A549 treated with AZD2906 at 1 μM for 4 hours (cell line): ENCODE data around the gene SF1. TPM values are rescaled to one million over a fixed set of nuclear protein-coding genes. Genes with fewer than 3 reads are reported as not detected.

Experiments used
- total RNA-seq: library from RNA; stranded (reverse); fragments of 200-300 nt; extraction: Qiagen RNA extraction; gene quantifications from 5 replicates; pipeline ENCODE4 v1.2.3, GENCODE V29; 2022

SF1 gene
- 146 to 212 TPM (median 156 TPM) in 5 replicates for total RNA-seq

GRCh38 chr11:64778473-64779298 is at the start of gene SF1:
Gene SF1 (minus strand): TSS chr11:64778542. CDS start chr11:64778392, 150 bp downstream.

GRCh38 chr11:64810271-64810890 is 32.0 kb upstream of the SF1 start, which contains the start of gene MEN1:
Gene MEN1 (minus strand): TSS chr11:64810551. CDS start chr11:64810109, 442 bp downstream.

GRCh38 chr11:64803158-64803845 is 25.0 kb upstream of the SF1 start, which contains the start of gene MAP4K2:
Gene MAP4K2 (minus strand): TSS chr11:64803214. CDS start chr11:64803149, 65 bp downstream.

GRCh38 chr11:64759722-64760719 is 18.3 kb downstream of the SF1 start, which contains the start of gene PYGM:
Gene PYGM (minus strand): TSS chr11:64759974. CDS start chr11:64759898, 76 bp downstream.

GRCh38 chr11:64743591-64744543 is 34.5 kb downstream of the SF1 start, which contains the start of gene RASGRP2:
Gene RASGRP2 (minus strand): TSS chr11:64744142. CDS start chr11:64742866, 1,276 bp downstream.

GRCh38 chr11:64723117-64723906 is 55.0 kb downstream of the SF1 start, which contains the start of gene NRXN2:
Gene NRXN2 (minus strand): TSS chr11:64723197. CDS start chr11:64713699, 9,498 bp downstream.

Other genes starting within 250 kb of the SF1 start
- gene SLC22A11, start 222.6 kb downstream of the SF1 start, total RNA-seq, result 0.09 to 0.10 TPM in 2 of 5 replicates, not detected in the others
- not detected in 5 replicates for gene SLC22A12, start 187.3 kb downstream of the SF1 start, total RNA-seq
- gene NRXN2, start 55.3 kb downstream of the SF1 start, total RNA-seq, result 0.15 to 0.28 TPM (median 0.24 TPM) in 5 replicates
- gene RASGRP2, start 34.4 kb downstream of the SF1 start, total RNA-seq, result 0.94 to 2.3 TPM (median 2.0 TPM) in 5 replicates
- 0.23 to 0.52 TPM (median 0.27 TPM) in 5 replicates for gene PYGM, start 18.6 kb downstream of the SF1 start, total RNA-seq
- gene MAP4K2, start 24.7 kb upstream of the SF1 start, total RNA-seq, result 5.3 to 8.8 TPM (median 8.4 TPM) in 5 replicates
- gene MEN1, start 32.0 kb upstream of the SF1 start, total RNA-seq, result 28.8 to 40.9 TPM (median 38.1 TPM) in 5 replicates
- gene CDC42BPG, start 66.1 kb upstream of the SF1 start, total RNA-seq, result 1.3 to 1.8 TPM (median 1.5 TPM) in 5 replicates
- gene EHD1, start 100.1 kb upstream of the SF1 start, total RNA-seq, result 94.8 to 121 TPM (median 111 TPM) in 5 replicates
- 13.7 to 22.4 TPM (median 20.9 TPM) in 5 replicates for gene ATG2A, start 138.7 kb upstream of the SF1 start, total RNA-seq
- gene PPP2R5B, start 146.1 kb upstream of the SF1 start, total RNA-seq, result 3.4 to 5.3 TPM (median 4.5 TPM) in 5 replicates
- gene GPHA2, start 157.4 kb upstream of the SF1 start, total RNA-seq, result not detected in 5 replicates
- not detected in 5 replicates for gene MAJIN, start 193.6 kb upstream of the SF1 start, total RNA-seq
- gene BATF2, start 218.4 kb upstream of the SF1 start, total RNA-seq, result 0.58 to 0.79 TPM (median 0.63 TPM) in 5 replicates
- 162 to 198 TPM (median 189 TPM) in 5 replicates for gene ARL2, start 235.6 kb upstream of the SF1 start, total RNA-seq
- 20.8 to 25.4 TPM (median 23.6 TPM) in 5 replicates for gene SNX15, start 248.9 kb upstream of the SF1 start, total RNA-seq